T47D (cell line): ENCODE results near the gene DECR2.

Experiments used
- DNase-seq, 2 experiments: peaks; one replicate each; pipeline versions ENCODE4 v3.0.0 to v3.0.0-alpha.2; 2011 to 2012; ENCODE audit warnings: low read depth in 1 of 2, low spot score in 1 of 2
- JUND ChIP-seq: IDR thresholded peaks from 2 replicates; pipeline ENCODE4 v1.6.1; 2012; ENCODE audit warnings: low read depth
- in situ Hi-C: cut with HindIII; loops from 2 replicates; pipeline ENCODE4 v1.10.0; 2016; ENCODE audit warnings: low sequenced_read_pairs, low pct_unique_long_range_greater_than_20kb

The DECR2 gene

GRCh38 chr16:459761-460160 is 58.1 kb downstream of the DECR2 start:
- in situ Hi-C loops = no loop called here
- DNase-seq = no peak
- TF ChIP-seq JUND = no peak

GRCh38 chr16:460787-461186 is 59.1 kb downstream of the DECR2 start:
- in situ Hi-C loops = no loop called here
- no peak for DNase-seq
- TF ChIP-seq JUND = no peak
